HG03064 (cell line): ENCODE results near the gene HBEGF.

Experiments used
- ATAC-seq: cut with Tn5 transposase; IDR thresholded peaks from one replicate; pipeline ENCODE4 v1.9.1; 2021; ENCODE audit warnings: low read depth; ENCODE audit not compliant: unreplicated experiment

The HBEGF gene

DNA sequence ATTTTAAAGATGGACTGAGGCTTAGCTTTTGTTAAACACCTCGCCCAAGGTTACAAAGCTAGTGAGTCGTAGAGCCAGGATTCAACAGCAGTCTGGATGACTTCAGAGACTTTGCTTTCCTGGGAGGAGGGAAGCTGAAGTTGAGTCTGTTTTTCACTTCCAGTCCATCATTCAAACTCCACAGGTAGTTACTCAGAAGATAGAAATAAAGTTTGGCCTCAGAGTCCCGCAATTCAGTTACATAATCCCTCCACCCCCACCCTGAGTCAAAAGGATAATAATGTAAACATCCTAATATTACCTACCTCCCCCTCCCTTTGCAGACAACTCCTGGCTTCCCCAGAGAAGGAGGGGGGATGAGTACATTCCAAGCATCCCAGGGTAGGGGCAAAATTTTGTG, 8.1 kb downstream of the HBEGF start:
- ATAC-seq = no peak

DNA sequence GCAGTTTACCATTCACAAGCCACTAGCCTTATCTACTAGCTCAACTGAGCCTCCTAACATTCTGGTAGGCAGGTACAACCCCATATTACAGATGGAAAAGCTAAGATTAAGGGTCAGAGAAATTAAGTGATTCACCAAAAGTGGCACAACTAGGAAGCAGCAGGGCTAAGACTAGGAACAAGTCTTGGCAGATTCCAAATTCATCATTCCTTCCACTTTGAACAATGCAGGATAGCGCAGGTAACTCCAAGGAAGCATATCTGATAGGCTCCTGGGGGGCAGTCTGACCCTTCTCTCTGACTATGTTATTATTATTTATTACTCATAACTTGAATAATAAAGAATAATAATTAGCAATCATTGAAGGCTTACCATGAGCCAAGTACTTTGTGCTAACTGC, 8.5 kb downstream of the HBEGF start:
- no peak for ATAC-seq

DNA sequence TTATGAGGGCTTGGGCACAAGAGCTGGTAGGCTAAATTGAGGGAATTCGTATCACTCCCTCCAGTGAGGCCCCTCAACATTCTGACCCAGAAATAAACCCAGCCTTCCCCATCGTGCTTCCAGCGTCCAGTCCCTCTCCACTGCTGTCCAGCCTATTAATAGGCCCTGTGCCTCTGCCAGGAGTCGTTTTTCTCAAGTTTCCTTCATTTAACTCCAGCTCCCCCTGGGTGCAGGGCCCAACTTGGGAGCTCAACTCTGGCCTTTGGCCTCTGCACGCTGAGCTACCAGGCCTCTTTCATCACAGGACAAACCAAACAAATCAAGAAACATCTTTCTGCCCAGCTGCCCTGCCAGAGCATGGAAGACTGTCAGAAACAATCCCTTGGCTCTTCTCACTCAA, 10.0 kb downstream of the HBEGF start:
- no peak for ATAC-seq

DNA sequence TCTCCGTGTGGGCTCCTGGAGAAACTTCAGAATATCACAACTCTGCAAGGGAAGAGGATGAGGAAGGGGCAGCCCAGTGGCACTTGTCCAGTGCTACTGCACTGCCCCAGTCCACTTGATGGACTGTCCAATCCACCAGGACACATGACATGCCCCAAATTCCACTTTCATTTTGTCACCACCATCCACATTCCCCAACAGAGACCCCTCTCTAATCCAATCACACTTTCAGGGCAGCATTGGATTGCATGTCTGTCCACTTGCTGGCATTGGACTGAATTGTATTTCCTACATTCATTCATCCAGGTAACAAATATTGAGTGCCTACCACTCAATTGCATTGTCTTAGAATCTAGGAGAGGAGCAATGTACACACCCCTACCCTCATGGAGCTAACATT, 14.8 kb downstream of the HBEGF start:
- no peak for ATAC-seq

DNA sequence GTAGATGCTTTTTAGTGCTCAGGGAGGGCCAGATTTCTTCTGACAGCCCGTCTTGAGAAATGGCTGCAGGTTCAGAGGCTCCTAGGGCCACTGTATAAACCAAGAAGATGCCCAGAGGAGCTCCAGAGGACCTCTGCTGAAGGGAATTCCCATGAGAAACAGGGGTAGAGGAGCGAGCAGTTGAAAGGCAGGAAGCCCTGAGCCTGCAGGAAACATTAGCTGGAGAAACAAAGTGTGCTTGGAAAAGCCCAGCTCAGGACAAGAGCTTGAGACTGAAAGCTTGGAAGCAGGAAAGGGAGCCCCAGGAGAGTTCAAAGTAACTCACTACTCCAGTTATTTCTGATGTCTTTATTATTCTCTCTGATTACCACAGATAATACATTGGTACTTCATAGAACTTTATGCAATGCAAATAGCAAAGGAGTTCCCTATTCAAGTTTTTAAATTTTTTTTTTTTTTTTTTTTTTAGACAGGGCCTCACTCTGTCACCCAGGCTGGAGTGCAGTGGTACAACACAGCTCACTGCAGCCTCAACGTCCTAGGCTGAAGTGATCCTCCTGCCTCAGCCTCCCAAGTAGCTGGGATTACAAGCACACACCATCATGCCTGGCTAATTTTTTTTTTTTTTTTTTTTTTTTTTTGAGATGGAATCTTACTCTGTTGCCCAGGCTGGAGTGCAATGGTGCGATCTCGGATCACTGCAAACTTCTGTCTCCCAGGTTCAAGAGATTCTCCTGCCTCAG, 16.5 kb downstream of the HBEGF start:
- ATAC-seq = no peak

DNA sequence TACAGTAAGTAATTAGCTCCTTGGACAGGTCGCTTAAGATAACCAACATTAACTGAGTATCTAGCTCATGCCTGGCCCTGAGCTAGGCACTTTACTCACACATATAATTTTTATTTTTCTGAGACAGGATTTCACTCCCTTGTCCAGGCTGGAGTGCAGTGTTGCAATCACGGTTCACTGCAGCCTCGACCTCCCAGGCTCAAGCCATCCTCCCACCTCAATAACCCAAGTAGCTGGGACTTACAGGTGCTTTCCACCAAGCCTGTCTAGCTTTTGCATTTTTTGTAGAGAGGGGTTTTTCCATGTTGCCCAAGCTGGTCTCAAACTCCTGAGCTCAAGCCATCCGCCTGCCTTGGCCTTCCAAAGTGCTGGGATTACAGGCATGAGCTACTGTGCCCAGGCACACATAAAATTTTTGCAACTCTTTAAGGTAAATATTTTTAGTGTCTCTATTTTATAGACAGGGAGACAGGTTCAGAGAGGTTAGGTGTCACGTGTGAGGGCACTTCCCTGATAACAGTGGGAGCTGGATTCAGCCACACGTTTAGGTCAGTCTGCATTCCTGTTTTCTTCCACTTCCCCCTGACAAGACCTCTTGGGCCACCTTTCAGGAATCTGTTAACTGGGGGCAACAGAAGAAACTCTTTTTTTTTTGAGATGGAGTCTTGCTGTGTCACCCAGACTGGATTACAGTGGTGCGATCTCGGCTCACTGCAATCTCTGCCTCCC, 18.2 kb downstream of the HBEGF start:
- no peak for ATAC-seq

DNA sequence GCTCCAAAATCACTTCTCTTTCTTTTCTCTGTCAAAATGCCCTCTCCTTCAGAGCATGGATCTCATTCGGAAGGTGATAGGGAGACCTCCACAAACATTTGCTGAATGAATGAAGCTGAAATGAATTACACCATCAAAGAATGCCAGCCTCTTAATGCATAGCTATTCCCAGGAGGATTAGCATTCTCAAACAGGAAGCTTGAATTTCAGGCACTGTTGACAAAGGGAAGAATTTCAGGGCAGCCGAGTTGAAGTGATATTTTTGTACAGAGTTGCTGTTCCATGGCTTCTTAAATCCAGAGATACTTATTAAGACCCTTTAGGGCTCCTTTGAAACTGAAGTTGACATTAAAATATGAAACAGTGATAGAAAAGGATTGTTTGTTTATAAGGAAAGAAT, 18.8 kb downstream of the HBEGF start:
- no peak for ATAC-seq

DNA sequence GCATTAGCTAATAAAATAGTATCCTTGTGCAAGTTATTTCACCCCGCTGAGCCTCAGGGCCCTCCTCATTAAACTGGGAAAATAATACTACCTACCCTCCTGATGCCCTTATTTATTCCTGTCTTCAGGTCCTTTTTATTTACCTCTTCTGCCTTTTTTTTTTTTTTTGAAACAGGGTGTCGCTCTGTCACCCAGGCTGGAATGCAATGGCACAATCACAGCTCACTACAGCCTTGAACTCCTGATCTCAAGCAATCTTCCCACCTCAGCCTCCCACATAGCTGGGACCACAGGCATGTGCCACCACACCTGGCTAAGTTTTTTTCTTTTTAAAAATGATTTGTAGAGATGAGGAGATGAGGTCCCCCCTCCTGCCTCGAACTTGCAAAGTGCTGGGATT, 20.9 kb downstream of the HBEGF start:
- ATAC-seq = no peak

DNA sequence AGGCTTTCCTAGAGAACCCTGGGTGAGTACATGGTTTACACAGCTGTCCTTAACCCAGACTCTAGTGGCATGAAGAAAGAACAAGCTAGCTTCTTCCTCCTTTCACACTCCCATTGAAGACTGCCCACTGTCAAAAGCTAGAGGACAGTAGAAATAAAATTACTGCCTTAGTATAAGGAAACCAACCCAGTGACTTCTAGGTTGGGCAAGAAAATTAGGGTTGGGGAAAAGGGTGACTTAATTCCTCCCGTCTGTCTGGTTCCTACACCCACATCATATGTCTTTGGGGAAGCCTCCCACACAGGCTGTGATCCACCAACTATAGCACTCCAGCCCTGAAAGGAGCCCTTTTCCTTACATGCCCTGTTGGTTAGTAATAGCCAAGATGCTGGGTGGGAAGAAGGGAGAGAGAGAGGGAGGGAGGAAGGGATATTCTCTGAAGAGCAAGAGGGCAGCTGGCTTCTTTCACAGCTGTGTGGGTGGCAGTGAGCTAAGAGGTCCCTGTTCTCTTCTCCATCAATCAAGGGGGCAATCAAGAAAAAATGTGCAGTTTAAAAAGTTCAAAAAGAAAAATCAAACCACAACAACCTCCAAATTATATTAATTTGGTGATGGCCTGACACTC, 21.7 kb downstream of the HBEGF start:
- no peak for ATAC-seq

DNA sequence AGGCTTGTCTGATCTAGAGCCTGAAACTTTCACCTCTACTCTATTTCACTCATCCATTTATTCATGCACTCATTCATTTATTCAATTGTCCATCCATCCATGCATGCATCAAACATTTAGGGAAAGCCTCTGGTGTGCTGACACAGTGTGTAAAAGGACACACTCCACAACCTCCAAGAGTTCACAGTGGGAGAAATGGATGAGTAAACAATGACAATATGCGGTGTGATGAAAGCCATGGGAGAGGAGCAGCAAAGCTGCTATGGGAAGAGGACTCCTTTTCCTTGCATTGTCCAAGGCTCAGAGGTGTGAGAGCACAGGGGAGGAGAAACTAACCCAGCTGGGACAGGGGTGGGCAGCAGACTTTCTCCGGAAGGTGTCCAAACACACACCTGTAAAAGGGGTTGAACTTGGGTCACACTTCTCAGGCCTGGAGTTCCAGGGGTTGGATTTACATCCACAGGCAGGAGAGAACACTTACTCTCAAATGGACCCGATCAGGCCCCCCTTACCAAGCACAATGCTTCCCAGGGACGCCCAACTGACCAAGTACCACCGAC, 22.3 kb downstream of the HBEGF start:
- ATAC-seq = no peak

DNA sequence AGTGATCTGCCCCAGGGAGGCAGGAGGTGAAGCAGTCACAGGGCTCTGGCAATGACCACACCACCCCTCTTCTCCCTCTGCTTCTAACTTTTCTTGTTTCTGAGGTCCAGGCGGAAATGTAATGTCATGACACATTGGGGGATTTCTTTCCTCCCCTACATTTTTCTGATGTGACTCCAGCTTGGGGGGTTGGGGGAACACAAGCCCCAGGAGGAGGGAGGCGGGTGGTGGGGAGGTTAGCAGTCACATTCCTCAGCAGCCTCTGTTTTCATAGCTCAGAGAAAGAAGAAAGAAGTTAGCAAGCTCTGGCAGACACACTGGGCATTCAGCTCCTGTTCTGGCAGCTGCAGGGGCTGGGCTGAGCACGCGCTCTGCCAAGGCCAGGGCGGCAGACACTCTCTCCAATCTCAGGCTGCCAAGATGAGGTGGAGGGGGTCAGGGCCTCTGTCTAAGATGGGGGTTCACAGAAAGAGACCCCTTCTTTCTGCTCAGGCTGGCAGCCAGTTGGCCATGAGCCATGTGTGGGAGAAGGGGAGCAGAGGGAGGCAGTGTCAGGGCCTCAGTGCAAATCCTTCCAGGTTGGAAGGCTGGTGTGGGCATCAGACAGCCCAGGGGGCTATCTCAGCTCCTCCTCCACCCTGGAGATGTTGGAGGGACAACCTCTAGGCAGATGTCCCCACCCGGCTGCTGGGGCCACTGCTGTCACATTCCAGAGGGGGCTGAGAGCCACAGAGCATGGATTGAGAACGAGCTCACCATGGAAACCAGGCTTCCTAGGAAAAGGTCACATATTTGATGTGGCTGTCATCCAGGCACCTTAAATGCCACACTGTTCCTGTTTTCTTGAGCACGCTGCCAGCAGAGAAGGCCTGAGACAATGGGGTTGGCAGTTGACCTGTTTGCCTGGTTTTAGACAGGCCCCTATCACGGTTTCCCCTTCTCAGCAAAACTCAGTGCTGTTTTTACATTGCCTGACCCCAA, 23.4 kb downstream of the HBEGF start:
- no peak for ATAC-seq

DNA sequence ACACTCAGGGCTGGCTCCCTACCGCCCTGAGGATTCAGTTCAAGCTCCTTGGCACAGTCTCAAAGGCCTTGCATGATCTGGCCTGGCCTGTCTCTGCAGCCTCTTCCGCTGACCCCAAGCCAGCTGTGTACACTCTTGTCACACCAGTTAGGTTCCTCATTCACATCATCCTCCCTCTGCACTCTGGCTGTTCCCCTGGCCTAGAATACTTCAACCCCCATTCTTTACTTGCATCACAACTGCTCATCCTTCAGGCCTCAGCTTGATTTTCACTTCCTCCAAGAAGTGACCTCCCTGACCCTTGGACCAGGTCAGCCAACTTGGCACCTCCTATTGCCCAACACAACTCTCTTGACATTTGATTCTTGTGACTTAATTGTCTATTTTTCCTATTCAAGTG, 24.6 kb downstream of the HBEGF start:
- no peak for ATAC-seq

DNA sequence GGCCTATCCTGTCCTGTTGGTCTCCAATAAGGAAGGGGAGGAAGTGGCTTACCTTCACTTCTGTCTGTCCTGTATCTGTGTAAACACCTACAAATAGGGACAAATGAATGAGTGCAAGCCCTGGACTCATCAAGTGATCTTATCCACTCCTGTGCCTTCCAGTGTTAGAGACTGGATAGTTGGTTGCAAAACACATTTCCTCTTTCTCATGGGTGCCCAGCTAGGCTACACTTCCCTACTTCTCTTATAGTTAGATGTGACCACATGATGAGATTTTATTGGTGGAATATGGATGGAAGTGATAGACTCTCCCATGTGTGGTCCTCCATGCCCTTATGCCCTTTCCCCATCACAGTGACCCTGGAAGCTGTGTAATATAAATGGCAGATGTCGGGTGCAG, 26.6 kb downstream of the HBEGF start:
- ATAC-seq = no peak

DNA sequence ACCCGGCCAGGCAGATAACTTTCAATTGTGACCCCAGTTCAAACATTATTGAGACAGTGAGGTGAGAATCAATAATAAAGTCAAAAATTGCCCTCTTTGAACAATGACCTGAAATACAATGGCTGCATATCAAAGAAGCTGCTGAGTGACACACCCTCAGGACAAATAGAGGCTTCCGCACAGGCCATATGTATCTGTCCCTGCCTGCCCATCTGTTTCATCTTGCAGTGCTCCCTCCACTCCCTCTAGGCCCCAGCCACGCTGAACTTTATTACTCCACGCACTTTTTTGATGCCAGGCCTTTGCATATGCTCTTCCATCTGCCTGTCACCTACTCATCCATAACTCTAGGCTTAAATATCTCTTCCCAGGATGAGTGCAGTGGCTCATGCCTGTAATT, 27.6 kb downstream of the HBEGF start:
- ATAC-seq = no peak

DNA sequence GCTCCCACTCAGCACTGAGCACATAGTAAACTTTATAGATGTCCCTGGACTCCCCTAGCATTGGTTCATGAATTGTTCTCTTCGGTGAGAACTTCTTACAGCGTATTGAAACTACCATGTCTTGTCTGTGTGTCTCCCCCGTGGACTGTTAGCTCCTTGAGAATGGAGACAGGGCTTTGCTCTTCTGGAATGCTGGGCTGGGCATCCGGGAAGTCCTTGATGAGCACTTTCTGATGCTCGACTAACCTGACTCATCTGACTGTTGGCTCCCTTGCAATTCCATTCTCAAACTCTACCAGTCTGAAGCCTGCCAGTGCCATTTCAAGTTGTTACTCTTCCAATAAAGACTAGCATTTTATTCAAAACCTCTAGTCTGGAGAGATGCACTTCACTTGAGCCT, 28.5 kb downstream of the HBEGF start:
- no peak for ATAC-seq

DNA sequence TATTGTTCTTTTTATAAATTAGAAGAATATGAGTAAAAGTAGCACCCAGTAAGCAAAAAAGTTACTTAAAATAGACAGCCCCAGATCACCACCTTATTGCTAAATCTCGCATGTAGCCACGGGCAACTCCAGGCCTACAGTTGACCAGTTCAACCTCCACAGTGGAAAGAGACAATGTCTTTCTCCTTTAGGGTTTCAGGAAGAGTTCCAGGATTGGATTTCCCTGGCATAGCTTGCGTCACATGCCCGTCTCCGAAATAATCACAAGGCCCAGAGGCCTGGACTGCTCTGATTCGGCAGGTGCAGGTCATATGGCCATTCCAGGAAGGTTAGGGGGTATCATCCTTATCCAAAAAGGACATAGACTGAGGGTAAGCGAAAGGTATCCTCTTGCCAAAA, 33.6 kb downstream of the HBEGF start:
- ATAC-seq = no peak

DNA sequence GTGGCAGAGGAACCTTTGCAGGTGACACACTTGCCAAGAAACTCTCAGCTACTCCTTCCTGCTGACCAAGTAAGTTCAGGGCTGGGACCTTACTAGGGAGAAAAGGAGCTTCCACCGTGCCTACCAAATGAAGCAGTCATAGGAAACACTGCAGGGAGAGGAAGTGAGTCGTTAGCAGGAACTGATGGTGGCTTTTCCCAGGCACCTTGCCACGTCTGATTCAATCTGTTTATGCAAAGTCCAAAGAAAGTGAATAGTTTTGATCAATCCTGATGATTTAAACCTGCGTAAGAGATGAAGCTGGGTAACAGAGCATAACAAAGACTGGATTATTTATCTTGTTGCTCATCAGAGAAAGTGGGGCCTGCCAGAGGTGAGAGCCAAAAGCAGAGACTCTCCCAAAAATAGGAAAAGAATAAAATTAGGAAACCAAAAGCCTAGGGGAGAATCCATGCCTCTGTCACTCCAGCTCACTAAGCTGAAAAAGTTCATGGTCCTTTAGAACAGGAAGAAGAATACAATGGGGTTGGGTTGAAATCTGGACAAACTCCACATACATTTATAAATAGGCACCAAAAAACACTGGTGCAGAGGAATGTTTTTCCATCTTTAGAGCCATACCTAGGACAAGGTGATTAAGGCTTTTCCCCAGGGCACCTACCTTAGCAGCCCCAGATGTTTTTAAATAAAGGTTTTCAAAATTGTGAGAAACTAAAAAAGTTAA, 34.2 kb downstream of the HBEGF start:
- no peak for ATAC-seq

DNA sequence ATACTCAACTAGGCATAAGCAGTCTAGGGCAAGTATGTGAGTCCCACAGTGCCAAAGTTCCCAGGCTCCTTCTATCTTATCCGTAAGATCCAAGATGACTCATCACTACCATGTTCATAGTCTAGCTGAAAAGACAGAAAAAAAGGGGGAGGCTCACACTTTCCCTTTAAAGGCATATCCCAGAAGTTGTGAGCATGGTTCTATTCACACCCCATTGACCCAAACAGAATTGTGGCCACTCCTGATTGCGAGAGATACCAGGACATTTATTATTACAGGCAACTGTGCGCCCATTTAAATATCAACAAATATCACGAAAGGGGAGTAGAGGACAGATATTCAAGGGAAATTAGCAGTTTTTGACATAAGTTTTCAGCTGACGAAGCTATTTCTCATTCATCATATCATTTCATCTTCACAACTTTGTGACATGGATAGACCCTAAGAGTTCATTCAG, 35.4 kb downstream of the HBEGF start:
- ATAC-seq = no peak

DNA sequence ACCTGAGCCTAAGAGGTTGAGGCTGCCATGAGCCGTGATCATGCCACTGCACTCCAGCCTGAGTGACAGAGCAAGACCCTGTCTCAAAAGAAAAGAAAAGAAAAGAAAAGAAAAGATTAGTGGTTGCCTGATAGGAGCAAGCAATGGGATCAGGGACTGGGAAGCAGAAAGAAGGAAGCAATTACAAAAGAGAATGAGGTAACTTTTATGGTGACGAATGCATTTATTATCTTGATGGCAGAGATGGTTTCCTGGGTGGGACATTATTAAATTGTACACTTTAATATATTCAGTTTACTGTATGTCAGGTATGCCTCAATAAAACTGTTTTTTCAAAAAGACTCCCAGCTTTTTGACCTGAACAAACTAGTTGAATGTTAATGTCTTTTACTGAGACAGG, 36.0 kb downstream of the HBEGF start:
- no peak for ATAC-seq
